Adipose tissue (tissue), 3 donors: Measurements from ENCODE around the gene PRKCA. TPM values are rescaled to one million over a fixed set of nuclear protein-coding genes. Genes with fewer than 3 reads are reported as not detected.
"Not testable (repeated sequence)": the region's sequence is repeated elsewhere in the genome, so short reads cannot be mapped to it uniquely, and the experiment has no call there.

Source experiments
- H3K27ac ChIP-seq: one replicate; pipeline ENCODE4 v1.5.1; 2013; ENCODE audit warnings: low read depth, low read length
- WGBS, 3 donors: extraction: QIAGEN DNeasy Blood & Tissue Kit; methylation state at CpG; one replicate each; pipeline ENCODE4 v1.1.7; 2013; 5-methylcytosine and 5-hydroxymethylcytosine counted together
- polyA plus RNA-seq, 3 donors: library from polyadenylated mRNA; stranded (reverse); fragments of 200-250 nt; gene quantifications; one replicate each; pipeline ENCODE4 v1.2.3, GENCODE V29; 2013
- donor health status: healthy with polysubstance abuse.
- donor health status: Bipolar disorder and iron deficiency.
- donor health status: healthy.

PRKCA gene
- polyA plus RNA-seq, 3 donors, result 2.1 to 6.3 (median 2.3) TPM

DNA sequence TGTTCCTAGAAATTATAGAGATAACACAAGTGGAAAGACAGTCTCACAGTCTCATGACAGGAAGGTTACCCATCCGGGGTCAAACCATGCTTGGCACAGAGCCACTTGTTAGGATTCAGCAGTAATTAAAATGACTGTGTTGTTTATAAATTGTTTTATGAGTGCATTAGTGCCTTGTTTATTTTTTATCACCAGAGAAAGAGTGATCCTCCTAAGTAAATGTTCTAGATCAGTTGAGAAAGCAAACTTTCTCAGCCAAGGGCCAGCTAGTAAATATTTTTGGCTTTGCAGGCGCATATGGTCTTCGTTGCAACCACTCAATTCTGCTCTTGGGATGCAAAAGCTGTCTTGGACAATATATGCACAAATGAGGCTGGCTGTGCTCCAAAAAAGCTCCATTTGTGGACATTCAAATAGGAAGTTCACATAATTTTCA lies 278.6 kb downstream of the PRKCA start:
- 44 to 74% (median 47%) methylated on average over 3 of the region's 3 CpGs for WGBS, 3 donors
- H3K27ac ChIP-seq, result no peak overlapping the region

DNA sequence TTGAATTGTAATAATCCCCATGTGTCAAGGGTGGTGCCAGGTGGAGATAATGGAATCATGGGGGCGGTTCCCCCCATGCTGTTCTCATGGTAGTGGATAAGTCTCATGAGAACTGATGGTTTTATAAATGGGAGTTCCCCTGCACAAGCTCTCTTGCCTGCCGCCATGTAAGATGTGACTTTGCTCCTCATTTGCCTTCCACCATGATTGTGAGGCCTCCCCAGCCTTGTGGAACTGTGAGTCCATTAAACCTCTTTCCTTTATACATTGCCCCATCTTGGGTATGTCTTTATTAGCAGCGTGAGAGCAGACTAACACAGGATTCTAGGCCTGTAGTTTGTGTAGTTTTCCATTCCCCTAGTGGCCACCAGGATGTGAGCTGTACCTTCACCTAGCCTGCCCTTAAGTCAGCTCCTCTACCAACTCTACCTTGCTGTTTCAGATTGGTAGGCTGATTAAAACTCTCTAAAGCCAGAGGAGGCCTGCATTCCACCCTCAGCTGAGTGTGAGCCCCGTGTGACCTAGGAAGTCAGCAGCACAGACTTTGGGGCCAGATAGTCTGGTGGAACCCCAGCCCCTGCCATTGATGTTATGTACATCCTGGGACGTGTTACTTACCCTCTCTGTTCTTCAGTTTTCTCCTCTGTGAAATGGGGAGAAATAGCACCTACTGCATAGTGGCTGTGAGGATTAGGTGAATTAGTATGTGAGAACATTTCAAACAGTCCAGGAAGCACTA lies 280.1 kb downstream of the PRKCA start:
- no peak overlapping the region for H3K27ac ChIP-seq
- WGBS, 3 donors, result 90 to 95% (median 91%) methylated on average over 5 of the region's 5 CpGs

DNA sequence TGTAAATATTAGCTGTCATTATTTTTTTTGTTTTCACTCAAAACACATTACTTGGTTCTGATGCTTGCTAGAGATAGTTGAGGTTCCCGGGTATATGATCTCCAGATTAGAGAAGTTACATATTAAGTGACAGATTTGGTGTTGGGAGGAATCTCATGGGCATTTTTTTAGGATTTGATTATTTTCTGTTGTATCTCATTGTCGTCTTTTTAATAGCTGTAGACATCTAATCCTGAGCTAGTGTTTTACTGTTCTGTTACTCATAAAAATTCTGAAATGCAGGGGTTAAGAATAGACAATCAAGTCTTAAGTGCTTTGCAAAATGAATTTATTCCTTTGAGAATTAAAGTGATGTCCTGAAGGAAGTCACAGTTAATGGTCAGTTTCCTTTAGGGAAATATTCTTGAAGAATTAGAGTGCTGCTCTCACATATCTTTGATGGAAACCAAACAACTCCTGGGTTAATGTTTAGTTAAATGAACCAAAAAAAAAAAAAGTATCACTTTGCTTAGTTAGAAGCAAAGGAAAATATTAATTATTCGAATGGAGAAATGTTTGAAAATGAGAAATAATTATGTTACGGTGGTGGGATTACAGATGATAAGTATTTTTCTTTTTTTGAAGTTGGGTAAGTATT lies 280.8 kb downstream of the PRKCA start:
- WGBS, 3 donors, result 34 to 79% (median 74%) methylated on average over 4 of the region's 4 CpGs
- H3K27ac ChIP-seq, result no peak overlapping the region

DNA sequence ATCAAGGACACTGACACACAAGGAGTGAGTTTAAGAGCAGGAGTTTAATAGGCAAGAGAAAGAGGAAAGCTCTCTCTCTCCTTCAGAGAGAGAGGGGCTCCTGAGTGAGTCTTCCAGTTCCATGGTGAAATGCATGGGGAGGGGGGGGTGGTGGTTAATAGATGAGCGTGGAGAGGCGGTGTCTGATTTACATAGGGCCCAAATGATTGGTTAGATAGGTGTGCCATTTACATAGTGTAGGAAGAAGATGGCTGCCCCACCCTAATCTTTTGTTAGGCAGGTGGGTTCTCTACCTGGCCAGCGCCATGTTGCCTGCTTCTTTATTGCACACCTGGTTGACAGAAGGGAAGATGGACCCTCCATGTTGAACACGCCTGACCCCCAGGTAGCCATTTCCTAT lies 282.5 kb downstream of the PRKCA start:
- no peak overlapping the region for H3K27ac ChIP-seq
- 97 to 99% (median 98%) methylated on average over 4 of the region's 4 CpGs for WGBS, 3 donors

DNA sequence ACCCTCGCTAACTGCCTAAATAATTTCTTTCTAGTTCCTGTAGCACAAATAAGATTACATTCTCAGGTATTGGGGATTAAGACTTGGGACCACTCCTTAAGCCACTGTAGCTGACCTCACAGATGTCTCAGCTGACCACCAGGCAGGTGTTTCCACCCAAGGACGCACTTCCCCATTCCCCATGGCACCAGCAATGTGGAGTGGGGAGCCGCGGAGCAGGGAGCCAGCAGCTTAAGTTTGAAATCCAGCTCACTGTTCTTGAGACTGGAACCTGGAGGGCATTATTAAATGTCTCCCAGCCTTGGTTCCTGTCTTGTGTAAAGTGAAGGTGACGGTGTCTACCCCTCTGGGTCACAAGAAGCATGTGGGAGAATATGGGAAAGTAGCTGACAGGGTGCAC lies 283.1 kb downstream of the PRKCA start:
- 81 to 94% (median 93%) methylated on average over 5 of the region's 5 CpGs for WGBS, 3 donors
- H3K27ac ChIP-seq, result no peak overlapping the region

DNA sequence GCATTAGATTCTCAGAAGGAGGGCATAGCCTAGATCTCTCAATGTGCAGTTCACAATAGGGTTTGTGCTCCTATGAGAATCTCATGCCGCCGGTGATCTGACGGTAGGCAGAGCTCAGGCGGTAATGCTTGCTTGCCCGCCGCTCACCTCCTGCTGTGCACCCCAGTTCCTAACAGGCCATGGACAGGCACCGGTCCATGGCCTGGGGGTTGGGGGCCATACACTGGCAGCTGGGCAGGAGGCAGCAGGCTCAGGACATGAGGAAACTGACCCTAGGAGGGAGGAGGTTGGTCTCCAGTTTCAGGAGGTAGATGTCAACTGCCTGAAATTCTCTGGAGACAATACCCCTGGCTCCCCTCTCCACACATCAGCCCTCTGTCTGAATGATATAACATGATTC lies 287.5 kb downstream of the PRKCA start:
- WGBS, 3 donors, result 95 to 100% (median 98%) methylated on average over 7 of the region's 7 CpGs

DNA sequence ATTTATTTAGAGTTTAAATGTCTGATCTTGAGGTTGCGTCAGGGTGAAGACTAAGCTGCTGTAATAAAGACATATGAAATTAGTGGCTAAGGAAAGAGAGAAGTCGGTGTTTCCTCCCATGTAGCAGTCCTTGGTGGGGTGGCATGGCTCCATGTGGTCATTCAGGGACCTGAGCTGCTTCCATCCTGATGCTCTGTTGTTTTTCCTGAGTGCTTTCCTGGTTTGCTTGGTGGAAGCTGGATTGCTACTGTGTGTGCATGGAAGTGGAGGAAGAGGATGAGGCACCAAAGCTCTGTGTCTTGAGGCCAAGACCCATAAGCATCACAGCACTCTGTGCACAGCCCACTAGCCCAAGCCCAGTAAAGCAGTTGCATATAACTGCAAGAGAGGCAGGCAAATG lies 290.7 kb downstream of the PRKCA start:
- WGBS, 3 donors, result 90 to 100% (median 95%) methylated on average over 2 of the region's 2 CpGs
- H3K27ac ChIP-seq, result no peak overlapping the region

More for the DNA sequence above, 287.5 kb downstream of the PRKCA start:
- H3K27ac ChIP-seq, result no peak overlapping the region

DNA sequence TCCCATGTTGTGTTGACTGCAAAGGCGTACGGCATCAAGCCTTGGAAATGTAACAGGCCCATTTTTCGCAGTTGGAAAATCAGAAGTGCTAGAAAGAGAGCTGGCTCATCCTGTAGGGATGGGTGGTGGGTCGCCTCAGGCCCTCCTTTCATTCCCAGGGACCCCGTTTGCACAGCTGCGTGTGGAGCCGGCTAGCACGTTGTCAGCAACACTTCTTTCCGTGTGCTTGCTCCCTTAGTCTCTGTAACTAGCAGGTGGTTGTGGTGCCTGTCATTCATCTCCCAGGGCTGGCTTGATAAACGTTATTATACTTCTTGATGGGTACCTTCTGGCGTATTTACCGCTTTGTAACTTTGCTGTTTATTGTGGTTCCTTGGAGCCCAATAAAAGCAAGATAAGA lies 293.5 kb downstream of the PRKCA start:
- 89 to 96% (median 94%) methylated on average over 12 of the region's 12 CpGs for WGBS, 3 donors
- H3K27ac ChIP-seq, result no peak overlapping the region

DNA sequence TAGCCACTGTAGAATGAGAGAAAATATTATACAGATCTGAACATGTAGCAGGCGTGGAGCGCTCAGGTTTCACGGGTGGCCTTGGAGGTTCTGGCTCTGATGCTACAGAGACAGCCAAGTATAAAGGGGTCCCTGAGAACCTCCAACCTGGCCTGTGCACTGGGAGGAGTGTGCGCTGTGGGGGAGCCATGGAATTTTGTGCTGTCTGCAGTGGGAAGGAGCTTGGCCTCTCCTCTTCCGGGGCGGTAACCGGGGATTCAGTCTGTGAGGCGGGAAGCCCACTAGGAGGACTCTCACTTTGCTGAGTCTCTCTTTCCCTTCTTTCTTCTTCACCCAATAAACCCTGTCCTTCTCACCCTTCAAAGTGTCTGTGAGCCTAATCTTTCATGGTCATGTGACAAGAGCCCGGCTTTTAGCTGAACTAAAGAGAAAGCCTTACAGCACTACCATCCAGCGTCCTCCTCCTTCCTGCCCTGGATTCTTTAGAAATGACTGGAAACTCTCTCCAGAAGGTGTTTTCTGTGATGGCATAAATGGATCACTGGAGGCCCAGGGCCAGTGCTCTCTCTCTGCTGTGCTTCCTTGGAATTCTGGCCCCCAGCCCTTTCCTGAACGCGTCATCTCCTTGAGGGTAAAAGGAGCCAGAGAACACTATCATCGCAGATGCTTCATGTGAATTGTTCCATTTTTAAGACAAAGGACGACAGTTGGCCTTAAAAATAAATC lies 300.4 kb downstream of the PRKCA start:
- whole genome bisulfite sequencing, 3 donors, result 91 to 94% (median 93%) methylated on average over 14 of the region's 14 CpGs
- no peak overlapping the region for H3K27ac ChIP-seq

DNA sequence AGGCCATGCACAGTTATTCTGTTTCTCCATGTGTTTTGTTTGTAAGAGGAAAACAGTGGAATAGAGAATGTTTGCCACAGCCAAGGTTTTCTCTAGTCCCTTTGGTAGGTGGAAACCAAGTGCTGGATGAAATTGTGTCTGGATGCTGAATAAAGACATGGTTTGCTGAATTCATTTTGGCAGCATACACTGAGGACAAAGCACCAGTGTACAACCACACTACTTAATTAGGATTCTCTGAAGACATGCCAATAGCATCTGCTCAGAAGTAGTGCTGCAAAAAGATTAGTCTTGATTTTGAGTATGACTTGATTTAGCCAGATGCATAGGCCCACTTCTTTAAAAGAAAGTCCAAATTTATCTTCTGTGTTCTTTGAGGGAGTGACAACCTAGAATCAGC lies 302.0 kb downstream of the PRKCA start:
- H3K27ac ChIP-seq, result no peak overlapping the region

DNA sequence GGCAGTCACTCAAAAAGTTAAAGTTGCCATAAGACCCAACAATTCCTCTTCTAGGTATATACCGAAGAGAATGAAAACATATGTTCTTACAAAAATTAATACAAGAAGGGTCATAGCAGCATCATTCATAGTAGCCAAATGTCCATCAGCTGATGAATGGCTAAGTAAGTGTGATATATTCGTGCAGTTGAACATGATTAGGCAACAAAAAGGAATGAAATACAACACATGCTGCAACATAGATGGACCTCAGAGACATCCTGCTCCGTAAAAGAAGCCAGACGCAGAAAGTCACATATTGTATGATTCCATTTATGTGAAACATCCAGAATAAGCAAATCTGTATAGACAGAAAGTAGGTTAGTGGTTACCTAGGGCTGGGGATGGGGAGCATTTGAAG lies 303.1 kb downstream of the PRKCA start:
- 59 to 77% (median 72%) methylated on average over 4 of the region's 4 CpGs for WGBS, 3 donors
- no peak overlapping the region for H3K27ac ChIP-seq

DNA sequence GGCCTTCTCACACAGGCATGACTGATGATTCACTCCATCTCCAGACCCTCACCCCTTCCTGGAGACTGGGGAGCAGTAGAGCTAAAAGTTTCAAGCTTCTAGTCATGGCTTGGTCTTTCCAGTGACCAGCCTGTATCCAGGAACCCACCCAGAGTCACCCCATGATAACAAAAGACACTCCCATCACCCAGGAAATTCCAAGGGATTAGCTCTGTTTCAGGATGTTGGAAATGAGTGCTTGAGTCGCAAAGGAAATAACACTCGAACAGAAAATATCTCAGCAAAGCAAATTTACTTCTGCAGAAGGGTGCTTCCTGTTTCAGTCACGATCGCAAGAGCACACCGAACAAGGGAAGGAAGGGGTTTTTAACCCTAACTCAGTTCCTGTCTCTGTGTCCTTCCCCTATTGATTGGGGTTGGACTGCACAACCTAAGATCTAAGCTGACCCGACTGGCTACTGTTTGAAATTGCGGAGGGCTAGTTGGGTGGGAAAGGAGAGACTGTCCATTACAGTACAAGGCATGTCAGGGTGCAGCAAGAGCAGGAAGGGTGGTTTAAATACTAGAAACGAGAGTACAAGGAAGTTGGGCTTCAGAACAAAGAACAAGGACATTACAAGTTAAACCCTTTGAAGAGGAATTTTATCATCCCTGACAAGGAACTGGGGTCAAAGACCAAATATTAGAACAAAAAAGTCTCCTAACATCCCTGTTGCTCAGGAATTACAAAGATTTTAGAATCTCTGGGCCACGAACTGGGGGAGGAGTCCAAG lies 308.1 kb downstream of the PRKCA start:
- WGBS, 3 donors, result 56 to 75% (median 57%) methylated on average over 9 of the region's 9 CpGs
- no peak overlapping the region for H3K27ac ChIP-seq

DNA sequence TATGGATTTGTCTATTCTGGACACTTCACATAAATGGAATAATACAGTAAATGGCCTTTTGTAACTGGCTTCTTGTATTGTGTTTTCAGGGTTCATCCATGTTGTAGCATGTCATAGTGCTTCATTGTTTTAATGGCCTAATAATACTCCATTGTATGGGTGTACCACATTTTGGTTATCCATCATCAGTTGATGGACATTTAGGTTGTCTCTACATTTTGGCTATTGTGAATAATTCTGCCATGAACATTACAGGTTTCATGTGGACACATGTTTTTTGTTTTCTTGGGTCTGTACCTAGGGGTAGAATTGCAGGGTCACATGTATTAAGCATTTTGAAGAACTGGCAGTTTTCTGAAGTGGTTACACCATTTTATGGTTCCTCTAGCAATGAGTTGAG lies 309.0 kb downstream of the PRKCA start:
- H3K27ac ChIP-seq, result no peak overlapping the region

DNA sequence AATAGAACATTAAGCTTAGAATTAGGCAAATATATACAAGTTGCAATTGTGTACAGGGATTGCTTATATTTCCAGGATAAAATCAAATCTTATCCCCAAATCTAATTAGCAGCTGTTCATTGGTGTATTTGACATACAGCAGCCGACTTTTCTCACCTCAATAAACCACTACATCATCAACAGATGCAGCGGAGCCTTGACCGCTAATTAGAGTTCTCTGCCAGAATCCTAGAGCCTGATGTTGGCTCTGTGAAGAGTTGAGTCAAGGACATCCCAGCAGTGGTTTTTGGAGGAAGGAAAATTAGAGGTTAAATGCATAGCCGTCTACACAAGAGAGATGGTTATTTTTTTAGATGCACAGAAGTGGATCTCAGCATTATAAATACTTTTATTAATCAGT lies 310.6 kb downstream of the PRKCA start:
- H3K27ac ChIP-seq, result no peak overlapping the region
- 84 to 85% (median 84%) methylated on average over 4 of the region's 4 CpGs for WGBS, 3 donors

DNA sequence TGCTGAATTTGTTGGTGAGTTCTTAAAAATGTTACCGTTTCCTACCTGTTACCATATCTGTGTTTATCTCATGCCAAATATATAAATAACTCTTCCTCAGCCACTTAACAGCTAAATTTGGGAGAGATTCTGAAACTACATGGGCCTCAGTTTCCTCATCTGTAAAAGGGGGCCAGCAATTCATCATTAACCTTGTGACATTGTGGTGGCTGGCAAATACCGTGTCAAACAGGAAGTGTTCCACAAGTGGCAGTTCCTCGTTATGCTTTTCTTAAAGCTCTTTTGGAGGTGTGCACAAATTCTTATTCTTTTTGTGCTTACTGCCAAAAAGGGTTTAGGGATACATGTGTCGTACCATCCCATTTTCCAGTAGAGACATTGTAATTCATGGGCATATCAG lies 312.1 kb downstream of the PRKCA start:
- WGBS, 3 donors, result 64 to 85% (median 64%) methylated on average over 4 of the region's 4 CpGs
- no peak overlapping the region for H3K27ac ChIP-seq

DNA sequence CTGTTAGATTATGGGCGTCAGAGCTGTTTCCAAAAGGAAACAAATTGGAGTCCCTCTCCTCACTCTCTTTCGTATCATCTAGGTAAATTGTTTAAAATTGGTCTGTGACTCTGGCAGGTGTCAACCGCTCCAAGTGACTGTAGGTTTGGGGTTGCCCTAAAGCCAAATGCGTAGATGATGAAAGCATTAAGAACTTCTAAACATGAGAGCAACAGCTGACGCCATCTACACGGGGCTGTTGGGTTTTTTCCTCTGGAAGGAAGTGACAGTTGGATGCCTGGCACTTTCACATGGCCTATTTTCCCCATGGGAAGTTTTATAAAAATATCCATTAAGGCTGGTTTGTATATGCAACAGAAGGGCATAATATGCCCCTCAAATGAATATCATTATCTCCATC lies 316.8 kb downstream of the PRKCA start:
- WGBS, 3 donors, result 78 to 90% (median 84%) methylated on average over 6 of the region's 6 CpGs
- no peak overlapping the region for H3K27ac ChIP-seq

DNA sequence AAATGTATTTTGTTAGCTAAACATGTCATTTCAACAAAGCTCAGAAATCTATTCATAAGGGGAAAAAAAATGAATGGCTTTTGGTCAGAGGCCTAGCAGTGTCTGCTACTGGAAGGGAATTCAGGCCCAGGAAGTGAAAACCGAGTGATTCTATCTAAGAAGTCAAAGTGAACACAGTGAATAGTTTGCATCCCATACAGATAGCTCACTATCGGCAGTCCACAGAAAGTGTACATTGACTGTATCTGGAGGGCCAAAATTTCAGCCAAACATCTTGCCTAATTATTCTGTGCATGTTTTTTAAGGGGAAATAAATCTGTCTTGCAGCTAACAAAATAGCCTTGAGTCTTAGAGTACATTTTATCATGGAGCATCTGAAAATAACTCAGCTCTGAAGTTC lies 318.1 kb downstream of the PRKCA start:
- 71 to 94% (median 77%) methylated on average over 2 of the region's 2 CpGs for WGBS, 3 donors
- no peak overlapping the region for H3K27ac ChIP-seq

DNA sequence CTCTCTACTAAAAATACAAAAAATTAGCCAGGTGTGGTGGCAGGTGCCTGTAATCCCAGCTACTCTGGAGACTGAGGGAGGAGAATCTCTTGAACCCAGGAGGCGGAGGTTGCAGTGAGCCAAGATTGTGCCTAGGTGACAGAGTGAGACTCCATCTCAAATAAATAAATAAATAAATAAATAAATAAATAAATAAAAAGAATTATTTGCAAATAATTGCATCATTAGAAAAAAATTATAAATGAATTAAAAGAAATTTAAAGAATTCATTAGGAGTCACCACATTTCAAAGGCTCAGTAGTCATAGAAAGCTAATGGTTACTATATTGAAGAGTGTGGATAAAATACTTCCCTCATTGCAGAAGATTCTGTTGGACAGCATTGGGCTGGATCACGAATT lies 322.2 kb downstream of the PRKCA start:
- 86 to 96% (median 90%) methylated on average over 2 of the region's 2 CpGs for WGBS, 3 donors
- not testable (repeated sequence) for H3K27ac ChIP-seq

DNA sequence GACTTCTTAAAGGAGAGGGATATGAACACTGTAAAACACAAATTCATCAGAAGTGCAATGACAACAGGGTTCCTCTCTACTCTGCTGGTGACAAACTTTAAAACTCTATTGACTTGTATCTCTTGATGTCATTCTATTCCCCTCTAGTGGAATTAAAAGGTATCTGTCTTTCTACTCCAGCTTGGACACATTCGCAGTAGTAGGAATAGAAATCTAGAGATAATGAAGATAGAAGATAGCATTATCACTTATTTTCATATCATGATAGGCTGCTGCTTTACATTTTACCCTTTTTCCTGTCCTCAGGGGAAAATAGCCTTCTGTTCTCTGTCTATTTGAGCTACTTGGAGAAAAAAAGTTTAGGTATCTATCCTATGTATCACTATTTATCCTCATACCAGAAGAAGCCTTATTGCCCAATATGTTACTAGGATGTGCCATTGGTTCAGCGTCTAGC lies 322.9 kb downstream of the PRKCA start:
- no peak overlapping the region for H3K27ac ChIP-seq
- 42 to 75% (median 71%) methylated on average over 2 of the region's 2 CpGs for WGBS, 3 donors
